ENCODE measurements around the gene DCXR. TPM values are rescaled to one million over a fixed set of nuclear protein-coding genes. Genes with fewer than 3 reads are reported as not detected.

Gene DCXR
- total and polyA plus RNA-seq, 2 experiments from 2014 or later, result 86.9 to 137 TPM

- H3K79me2 ChIP-seq (replicated peaks; ENCODE audit: insufficient read depth), result peaks cover 9% of the 10 kb centered on the region; the same call in 1 of the 2 replicates
- H3K9me3 Mint-ChIP-seq, result no peaks in the 10 kb centered on the region
- H2AFZ ChIP-seq, result no peak overlapping the region
- H3K27me3 Mint-ChIP-seq (ENCODE audit: insufficient read depth, low read depth, poor library complexity), result peaks cover 16% of the 10 kb centered on the region
- H3K27ac ChIP-seq (ENCODE audit: low read depth), result no peak overlapping the region
- peaks cover 8% of the 10 kb centered on the region; the same call in 1 of the 2 replicates for H4K20me1 ChIP-seq (replicated peaks; ENCODE audit: insufficient read depth)
- peaks cover 4% of the 10 kb centered on the region; the same call in 1 of the 2 replicates for H3K36me3 ChIP-seq (ENCODE audit: insufficient read depth)
- peaks cover 22% of the 10 kb centered on the region for H3K36me3 Mint-ChIP-seq (ENCODE audit: low read depth)
- no peaks in the 10 kb centered on the region for H3K27me3 ChIP-seq (ENCODE audit: insufficient read depth)
- H3K9me2 ChIP-seq (ENCODE audit: insufficient read depth), result no peaks in the 10 kb centered on the region
- ATAC-seq (no peak), DNase-seq (ENCODE audit: low spot score) (no peak)
- H3K4me1 ChIP-seq (ENCODE audit: insufficient read depth), result no peaks in the 10 kb centered on the region
- no peak for TF ChIP-seq STAT1 (IDR thresholded peaks at IDR 0.05; ENCODE audit: unreplicated experiment)
- no peak for TF ChIP-seq REST (IDR thresholded peaks at IDR 0.05; ENCODE audit: unreplicated experiment)
- TF ChIP-seq NANOG (IDR thresholded peaks at IDR 0.05; ENCODE audit: borderline replicate concordance), result no peak
- no peak for TF ChIP-seq CTCF (conservative IDR thresholded peaks at IDR 0.05; ENCODE audit: low read depth in 2 of 2)
- TF ChIP-seq CREB1 (CRISPR knock-in tag; IDR thresholded peaks at IDR 0.05; ENCODE audit: low read depth), result no peak
- H3F3A ChIP-seq (replicated peaks; ENCODE audit: low read depth), result peaks cover 9% of the 10 kb centered on the region; the same call in 1 of the 2 replicates
- no peak overlapping the region for H3K4me3 ChIP-seq
- no peak overlapping the region for H3K4me2 ChIP-seq
- H3K4me1 Mint-ChIP-seq, result no peaks in the 10 kb centered on the region; the same call in 2 of the 3 replicates
- no peak overlapping the region for H3K27ac Mint-ChIP-seq
- H3K4me3 Mint-ChIP-seq, result no peak overlapping the region
Measured at GRCh38 chr17:82055023-82055964, 17.8 kb upstream of the DCXR start.

- Histone ChIP-seq H3F3A (replicated peaks; ENCODE audit: low read depth) (0 out of 2 replicates have a peak, but pooled peaks cover 6% of the 10 kb centered on the region), H3K4me1 (ENCODE audit: insufficient read depth) (no peaks in the 10 kb centered on the region), H3K36me3 (ENCODE audit: insufficient read depth) (peaks cover 4% of the 10 kb centered on the region; the same call in 1 of the 2 replicates), H3K27ac (ENCODE audit: low read depth) (no peak overlapping the region), H3K4me2 (no peak overlapping the region), H3K79me2 (replicated peaks; ENCODE audit: insufficient read depth) (peaks cover 9% of the 10 kb centered on the region; the same call in 1 of the 2 replicates), H3K4me3 (no peak overlapping the region), H3K9me2 (ENCODE audit: insufficient read depth) (no peaks in the 10 kb centered on the region), H2AFZ (no peak overlapping the region), H3K27me3 (ENCODE audit: insufficient read depth) (no peaks in the 10 kb centered on the region), H4K20me1 (replicated peaks; ENCODE audit: insufficient read depth) (peaks cover 8% of the 10 kb centered on the region; the same call in 1 of the 2 replicates)
- ATAC-seq (no peak), DNase-seq (ENCODE audit: low spot score) (no peak)
- 0 out of 2 replicates have a peak, but pooled peaks have one; percentile 24 for TF ChIP-seq CREB1 (CRISPR knock-in tag; IDR thresholded peaks at IDR 0.05; ENCODE audit: low read depth)
- TF ChIP-seq NANOG (IDR thresholded peaks at IDR 0.05; ENCODE audit: borderline replicate concordance), result no peak
- H3K9me3 Mint-ChIP-seq, result no peaks in the 10 kb centered on the region
- no peaks in the 10 kb centered on the region; the same call in 2 of the 3 replicates for H3K4me1 Mint-ChIP-seq
- no peak overlapping the region for H3K27ac Mint-ChIP-seq
- peaks cover 15% of the 10 kb centered on the region for H3K27me3 Mint-ChIP-seq (ENCODE audit: insufficient read depth, low read depth, poor library complexity)
- no peak overlapping the region for H3K4me3 Mint-ChIP-seq
- H3K36me3 Mint-ChIP-seq (ENCODE audit: low read depth), result peaks cover 21% of the 10 kb centered on the region
Measured at GRCh38 chr17:82054351-82055022, 17.0 kb upstream of the DCXR start.

All from GM23338 (cell line).